ENCODE results near the gene PPIB.

Gene PPIB

GRCh38 chr15:64151727-64152506, 10.9 kb downstream of the PPIB start, which contains the start of gene SNX22:
Gene SNX22 (plus strand): TSS chr15:64151731. CDS start chr15:64151776, 45 bp downstream.
- H3K4me3 ChIP-seq (ENCODE audit: low read length) = peak within 1 kb of the TSS; percentile 40
- TF ChIP-seq CTCF (IDR thresholded peaks at IDR 0.05; ENCODE audit: insufficient read depth, low read depth, low read length, missing control alignments) = no peak
- peak; percentile 13 for DNase-seq (ENCODE audit: low read depth)

GRCh38 chr15:64149893-64150578, 12.8 kb downstream of the PPIB start:
- TF ChIP-seq CTCF (IDR thresholded peaks at IDR 0.05; ENCODE audit: insufficient read depth, low read depth, low read length, missing control alignments) = no peak
- no peak for DNase-seq (ENCODE audit: low read depth)
- no peak overlapping the region for H3K4me3 ChIP-seq (ENCODE audit: low read length)

GRCh38 chr15:64149424-64149823, 13.4 kb downstream of the PPIB start:
- H3K4me3 ChIP-seq (ENCODE audit: low read length) = no peak overlapping the region
- DNase-seq (ENCODE audit: low read depth) = peak; percentile 45
- peak; percentile 9 for TF ChIP-seq CTCF (IDR thresholded peaks at IDR 0.05; ENCODE audit: insufficient read depth, low read depth, low read length, missing control alignments)

- no peak for DNase-seq (ENCODE audit: low read depth)
- no peak overlapping the region for H3K4me3 ChIP-seq (ENCODE audit: low read length)
- TF ChIP-seq CTCF (IDR thresholded peaks at IDR 0.05; ENCODE audit: insufficient read depth, low read depth, low read length, missing control alignments) = no peak
Measured at GRCh38 chr15:64148581-64148980, 14.2 kb downstream of the PPIB start.

GRCh38 chr15:64148168-64148567, 14.7 kb downstream of the PPIB start:
- H3K4me3 ChIP-seq (ENCODE audit: low read length) = no peak overlapping the region
- no peak for DNase-seq (ENCODE audit: low read depth)
- TF ChIP-seq CTCF (IDR thresholded peaks at IDR 0.05; ENCODE audit: insufficient read depth, low read depth, low read length, missing control alignments) = no peak

GRCh38 chr15:64146885-64147681, 15.7 kb downstream of the PPIB start:
- no peak for TF ChIP-seq CTCF (IDR thresholded peaks at IDR 0.05; ENCODE audit: insufficient read depth, low read depth, low read length, missing control alignments)
- DNase-seq (ENCODE audit: low read depth) = no peak
- no peak overlapping the region for H3K4me3 ChIP-seq (ENCODE audit: low read length)
